SU-DHL-6 (cell line): ENCODE data around the gene SPOCK3.

Source experiments
- H2AFZ ChIP-seq: fragments of 200-600 bp; sonication (generic); 2 replicates; pipeline ENCODE4 v1.6.1; 2014; ENCODE audit warnings: low read depth, mild to moderate bottlenecking, moderate library complexity, mixed read lengths, antibody characterized with exemption, low read length; ENCODE audit not compliant: severe bottlenecking
- H3F3A ChIP-seq: fragments of 200-600 bp; shearing (Covaris generic); 2 replicates; pipeline ENCODE4 v1.6.0; 2016; ENCODE audit warnings: antibody characterized with exemption, mild to moderate bottlenecking; ENCODE audit not compliant: insufficient read depth
- H3K27ac ChIP-seq: fragments of 200-600 bp; sonication (generic); 2 replicates; pipeline ENCODE4 v1.5.1; 2016; ENCODE audit warnings: low read depth, mild to moderate bottlenecking, low read length, moderate library complexity, mixed read lengths
- H3K27me3 ChIP-seq: fragments of 200-600 bp; sonication (generic), shearing (Covaris generic); 2 replicates; pipeline ENCODE4 v1.6.0; 2014; ENCODE audit warnings: mild to moderate bottlenecking, low read length
- H3K36me3 ChIP-seq: fragments of 200-600 bp; sonication (generic); 2 replicates; pipeline ENCODE4 v1.6.1; 2014; ENCODE audit warnings: mild to moderate bottlenecking, low read length, mixed read lengths
- H3K4me2 ChIP-seq: fragments of 300-600, 200-600 bp; shearing (Covaris generic), sonication (generic); 2 replicates; pipeline ENCODE4 v1.6.0; 2014; ENCODE audit warnings: low read length, low read depth, mild to moderate bottlenecking; ENCODE audit not compliant: poor library complexity, severe bottlenecking
- H3K4me3 ChIP-seq: fragments of 200-600 bp; sonication (generic); 2 replicates; pipeline ENCODE4 v1.5.1; 2014; ENCODE audit warnings: antibody characterized with exemption, low read length, mild to moderate bottlenecking, mixed read lengths; ENCODE audit not compliant: insufficient read depth, poor library complexity, severe bottlenecking
- H3K79me2 ChIP-seq: fragments of 200-600 bp; sonication (generic); 2 replicates; pipeline ENCODE4 v1.6.1; 2014; ENCODE audit warnings: mild to moderate bottlenecking, low read length, moderate library complexity; ENCODE audit not compliant: insufficient read depth
- H3K9ac ChIP-seq: fragments of 200-600 bp; sonication (generic); 2 replicates; pipeline ENCODE4 v1.7.0; 2014; ENCODE audit warnings: mild to moderate bottlenecking, low read length
- H3K9me2 ChIP-seq: fragments of 200-600 bp; sonication (generic); replicated peaks from 2 replicates; pipeline ENCODE4 v1.6.1; 2014; ENCODE audit warnings: low read length; ENCODE audit not compliant: insufficient read depth
- H3K9me3 ChIP-seq: fragments of 200-600 bp; sonication (generic); 2 replicates; pipeline ENCODE4 v1.6.1; 2014; ENCODE audit warnings: low read length, mixed read lengths; ENCODE audit not compliant: insufficient read depth
- H4K20me1 ChIP-seq: fragments of 200-600 bp; sonication (generic); 2 replicates; pipeline ENCODE4 v1.6.1; 2014; ENCODE audit warnings: low read depth, mild to moderate bottlenecking, antibody characterized with exemption, low read length, moderate library complexity, mixed read lengths
- CTCF ChIP-seq: fragments of 200-600 bp; sonication (generic); IDR thresholded peaks from one replicate; pipeline ENCODE4 v1.5.1; 2017; ENCODE audit warnings: antibody characterized with exemption, mild to moderate bottlenecking, low read length, moderate library complexity; ENCODE audit not compliant: insufficient read depth, poor library complexity, severe bottlenecking
- EZH2phosphoT487 ChIP-seq: fragments of 200-600 bp; sonication (generic), shearing (Covaris generic); conservative IDR thresholded peaks from 2 replicates; pipeline ENCODE4 v1.6.1; 2018; ENCODE audit warnings: mild to moderate bottlenecking, antibody characterized with exemption, low read length, moderate library complexity, mixed read lengths

Gene SPOCK3

GRCh38 chr4:167265231-167265630, 30.9 kb upstream of the SPOCK3 start:
- H3F3A ChIP-seq: no peaks in the 10 kb centered on the region
- H2AFZ ChIP-seq: no peak overlapping the region
- H3K79me2 ChIP-seq: no peaks in the 10 kb centered on the region
- TF ChIP-seq EZH2phosphoT487 (no peak), CTCF (no peak)
- no peaks in the 10 kb centered on the region for H3K36me3 ChIP-seq
- no peaks in the 10 kb centered on the region for H3K27me3 ChIP-seq
- no peak overlapping the region for H3K9ac ChIP-seq
- H3K4me3 ChIP-seq: no peak overlapping the region
- no peaks in the 10 kb centered on the region for H4K20me1 ChIP-seq
- H3K9me3 ChIP-seq: no peaks in the 10 kb centered on the region
- H3K27ac ChIP-seq: no peak overlapping the region
- no peaks in the 10 kb centered on the region for H3K9me2 ChIP-seq
- H3K4me2 ChIP-seq: no peak overlapping the region

DNA sequence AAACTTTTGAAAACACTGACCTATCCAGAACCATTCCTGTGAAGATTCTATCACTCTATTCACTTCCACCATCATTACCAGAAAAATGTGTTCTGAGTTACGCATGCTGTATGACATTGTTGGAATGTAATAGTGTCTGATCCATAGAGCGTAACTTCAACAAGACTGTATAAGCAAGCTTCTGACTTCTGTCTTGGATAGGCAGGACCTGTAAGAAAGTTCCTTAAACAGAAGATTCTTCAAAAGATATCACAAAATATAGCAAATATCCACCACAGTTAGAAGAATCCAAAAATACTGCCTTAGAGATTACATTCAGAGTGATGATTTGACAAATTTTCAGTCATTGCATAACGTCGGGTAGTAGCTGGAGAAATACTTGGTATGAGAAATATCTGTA, 14.0 kb upstream of the SPOCK3 start:
- no peaks in the 10 kb centered on the region for H3K79me2 ChIP-seq
- H3K36me3 ChIP-seq: no peaks in the 10 kb centered on the region
- TF ChIP-seq CTCF (no peak), EZH2phosphoT487 (no peak)
- no peaks in the 10 kb centered on the region for H3K27me3 ChIP-seq
- H3K4me3 ChIP-seq: no peak overlapping the region
- no peaks in the 10 kb centered on the region for H3F3A ChIP-seq
- H3K27ac ChIP-seq: no peak overlapping the region
- H3K4me2 ChIP-seq: no peak overlapping the region
- no peak overlapping the region for H3K9ac ChIP-seq
- H4K20me1 ChIP-seq: no peaks in the 10 kb centered on the region
- H3K9me2 ChIP-seq: no peaks in the 10 kb centered on the region
- no peaks in the 10 kb centered on the region for H3K9me3 ChIP-seq
- H2AFZ ChIP-seq: no peak overlapping the region

DNA sequence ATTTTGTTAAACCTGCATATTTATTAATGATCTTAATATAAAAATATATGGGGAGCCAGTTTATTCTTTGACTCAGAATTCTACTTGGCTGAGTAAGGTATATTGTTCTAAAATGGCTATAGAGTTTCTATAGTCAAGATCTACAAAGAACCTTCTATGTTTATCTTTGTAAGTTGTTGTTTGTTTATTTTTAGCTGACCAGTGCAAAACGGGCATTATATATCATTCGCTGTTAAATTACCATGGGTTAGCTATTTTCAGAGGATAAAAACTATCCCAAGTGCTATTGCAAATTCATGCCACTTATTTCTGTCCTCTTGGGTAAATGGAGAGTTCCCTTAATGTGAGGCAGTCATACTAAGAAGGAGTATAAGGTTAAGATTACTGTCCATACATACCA, 5.3 kb upstream of the SPOCK3 start:
- H2AFZ ChIP-seq: no peak overlapping the region
- H4K20me1 ChIP-seq: no peaks in the 10 kb centered on the region
- no peaks in the 10 kb centered on the region for H3F3A ChIP-seq
- no peaks in the 10 kb centered on the region for H3K9me3 ChIP-seq
- no peak overlapping the region for H3K4me3 ChIP-seq
- H3K9ac ChIP-seq: no peak overlapping the region
- H3K9me2 ChIP-seq: no peaks in the 10 kb centered on the region
- no peaks in the 10 kb centered on the region for H3K79me2 ChIP-seq
- H3K36me3 ChIP-seq: no peaks in the 10 kb centered on the region
- no peaks in the 10 kb centered on the region for H3K27me3 ChIP-seq
- H3K4me2 ChIP-seq: no peak overlapping the region
- H3K27ac ChIP-seq: no peak overlapping the region
- TF ChIP-seq EZH2phosphoT487 (no peak), CTCF (no peak)

GRCh38 chr4:167238226-167238625, 3.9 kb upstream of the SPOCK3 start:
- H3K9me2 ChIP-seq: no peaks in the 10 kb centered on the region
- H3K36me3 ChIP-seq: no peaks in the 10 kb centered on the region
- no peaks in the 10 kb centered on the region for H4K20me1 ChIP-seq
- H3K9ac ChIP-seq: no peak overlapping the region
- no peaks in the 10 kb centered on the region for H3F3A ChIP-seq
- no peaks in the 10 kb centered on the region for H3K9me3 ChIP-seq
- TF ChIP-seq CTCF: no peak
- no peak for TF ChIP-seq EZH2phosphoT487
- H3K79me2 ChIP-seq: no peaks in the 10 kb centered on the region
- H2AFZ ChIP-seq: no peak overlapping the region
- no peak overlapping the region for H3K4me2 ChIP-seq
- H3K27ac ChIP-seq: no peak overlapping the region
- H3K4me3 ChIP-seq: no peak overlapping the region
- no peaks in the 10 kb centered on the region for H3K27me3 ChIP-seq
